ENCODE results near the gene TBCD.
"Not testable (repeated sequence)": the region's sequence is repeated elsewhere in the genome, so short reads cannot be mapped to it uniquely, and the experiment has no call there.

TBCD gene

GRCh38 chr17:82952019-82952418, 200.2 kb downstream of the TBCD start:
- POLR2A ChIA-PET: no interaction called here
- no peak for TF ChIP-seq CTCF (IDR thresholded peaks at IDR 0.05; ENCODE audit: control extremely low read depth, extremely low read depth, low read depth, missing control alignments)
- DNase-seq (ENCODE audit: extremely low spot score): no peak
- CTCF ChIA-PET: interaction anchor here (1.7 kb wide), 1 partner anchor 11 kb away, joined by 3 read pairs; no protein-coding TSS in a partner anchor

- CTCF ChIA-PET; DNase-seq (ENCODE audit: extremely low spot score); POLR2A ChIA-PET: not testable (repeated sequence)
These were observed 203.2 kb downstream of the TBCD start for GRCh38 chr17:82955106-82955505.

- DNase-seq (ENCODE audit: extremely low spot score); CTCF ChIA-PET; POLR2A ChIA-PET: not testable (repeated sequence)
These were observed 203.8 kb downstream of the TBCD start for GRCh38 chr17:82955627-82956026.

GRCh38 chr17:82956146-82956725, 204.4 kb downstream of the TBCD start:
- ChIA-PET CTCF (no interaction called here), POLR2A (no interaction called here)
- no peak for DNase-seq (ENCODE audit: extremely low spot score)
- TF ChIP-seq CTCF (IDR thresholded peaks at IDR 0.05; ENCODE audit: control extremely low read depth, extremely low read depth, low read depth, missing control alignments): no peak

DNA sequence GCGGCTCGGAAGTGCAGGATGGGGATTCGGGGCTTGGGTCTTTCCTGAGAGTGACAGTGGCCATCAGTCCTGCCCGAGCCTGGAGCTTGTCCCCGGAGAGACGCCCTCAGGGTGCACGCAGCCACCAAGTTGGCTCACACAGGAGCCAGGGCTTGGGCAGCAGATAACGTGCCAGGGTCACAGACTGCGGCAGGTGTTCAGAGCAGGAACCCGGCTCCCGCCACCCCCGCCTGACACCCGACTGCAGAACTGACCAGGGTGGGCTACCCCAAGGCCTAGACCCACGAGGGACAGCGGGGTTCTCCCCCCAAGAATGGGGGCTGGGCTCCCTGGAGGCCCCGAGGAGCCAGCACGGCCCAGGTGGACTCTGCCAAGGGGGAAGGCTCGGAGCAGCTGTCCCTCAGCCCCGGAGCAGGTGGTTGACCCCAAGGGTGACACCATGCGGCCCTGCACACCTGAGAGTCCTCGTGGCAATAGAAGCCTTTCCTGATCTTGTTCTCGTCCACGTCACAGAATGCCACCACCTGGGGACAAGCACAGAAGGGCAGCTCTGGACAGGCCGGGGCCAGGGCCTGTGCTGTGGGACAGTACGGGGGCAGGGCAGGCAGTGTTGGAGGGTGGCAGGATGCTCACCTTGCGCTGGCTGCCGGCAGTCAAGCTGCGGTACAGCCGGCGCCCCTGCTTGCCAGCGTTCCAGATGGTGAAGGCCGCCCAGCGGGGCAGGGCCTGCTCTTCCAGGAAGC, 205.0 kb downstream of the TBCD start:
- no peak for DNase-seq (ENCODE audit: extremely low spot score)
- TF ChIP-seq CTCF (IDR thresholded peaks at IDR 0.05; ENCODE audit: control extremely low read depth, extremely low read depth, low read depth, missing control alignments): no peak
- ChIA-PET CTCF (no interaction called here), POLR2A (no interaction called here)

- DNase-seq (ENCODE audit: extremely low spot score): no peak
- no peak for TF ChIP-seq CTCF (IDR thresholded peaks at IDR 0.05; ENCODE audit: control extremely low read depth, extremely low read depth, low read depth, missing control alignments)
- ChIA-PET CTCF (no interaction called here), POLR2A (no interaction called here)
These were observed 205.6 kb downstream of the TBCD start for GRCh38 chr17:82957469-82957795.

- no peak for TF ChIP-seq CTCF (IDR thresholded peaks at IDR 0.05; ENCODE audit: control extremely low read depth, extremely low read depth, low read depth, missing control alignments)
- DNase-seq (ENCODE audit: extremely low spot score): no peak
- ChIA-PET POLR2A (no interaction called here), CTCF (no interaction called here)
These were observed 206.2 kb downstream of the TBCD start for GRCh38 chr17:82957961-82958561.
